Stromal cell of bone marrow (primary cell): ENCODE results near the gene ARHGEF12.

Experiments
- DNase-seq: peaks from one replicate; pipeline ENCODE4 v3.0.0-alpha.2; 2012; ENCODE audit warnings: low read depth

ARHGEF12 gene

GRCh38 chr11:120536797-120537169 is 200.6 kb downstream of the ARHGEF12 start:
- DNase-seq = no peak

DNA sequence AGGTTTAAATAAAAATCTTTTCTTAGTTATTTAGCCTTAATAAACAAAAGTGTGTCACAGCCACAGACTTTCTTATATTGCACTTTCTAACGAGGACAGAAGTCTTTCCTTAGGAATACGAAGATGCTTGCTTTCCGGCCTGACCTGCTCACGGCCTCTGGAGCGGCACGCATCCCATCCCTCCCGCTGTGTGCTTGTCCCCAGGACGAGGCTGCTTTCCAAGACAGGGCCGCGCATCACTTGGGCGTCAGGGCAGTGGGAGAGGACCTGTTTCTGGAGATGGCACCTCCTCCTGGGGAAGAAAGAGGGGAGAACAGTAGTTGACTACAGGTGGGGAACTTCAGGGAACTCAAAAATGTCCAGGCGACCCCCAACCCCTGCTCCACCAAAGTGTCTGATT is 201.8 kb downstream of the ARHGEF12 start:
- DNase-seq = no peak

GRCh38 chr11:120538707-120539106 is 202.5 kb downstream of the ARHGEF12 start:
- DNase-seq = no peak
